Stimulated activated CD8-positive, alpha-beta memory T cell treated with anti-CD3 and anti-CD28 coated beads, Interleukin-12 subunit alpha, Interleukin-12 subunit beta, amount 100 ng/mL, for 1 hour (primary cell): ENCODE measurements around the gene PIP4K2A.
A peak's percentile ranks its signal among the peaks of the same experiment; 100 is the strongest.

Source experiments
- DNase-seq: peaks from one replicate; pipeline ENCODE4 v3.0.0-alpha.2; 2020; ENCODE audit warnings: low read depth

PIP4K2A gene

GRCh38 chr10:22618078-22618785, 96.1 kb downstream of the PIP4K2A start:
- DNase-seq, result no peak

DNA sequence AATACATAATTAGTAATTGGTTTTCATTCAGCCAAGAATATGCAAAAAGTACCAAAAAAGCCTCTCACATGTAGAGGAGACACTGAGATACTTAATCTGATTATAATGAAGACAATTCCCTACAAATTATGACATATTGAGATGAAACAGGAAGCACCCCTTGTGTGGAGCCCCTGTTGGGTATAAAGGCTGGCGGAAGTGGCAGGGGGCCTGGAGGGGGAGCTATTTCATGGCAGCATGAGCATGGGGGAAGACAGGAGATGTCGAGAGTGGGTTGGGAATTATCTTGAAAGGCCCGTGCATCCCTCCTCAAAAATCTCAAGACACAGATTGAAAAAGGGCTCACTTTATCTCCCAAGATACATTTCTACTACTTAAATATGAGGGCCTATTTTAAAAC, 96.9 kb downstream of the PIP4K2A start:
- no peak for DNase-seq

DNA sequence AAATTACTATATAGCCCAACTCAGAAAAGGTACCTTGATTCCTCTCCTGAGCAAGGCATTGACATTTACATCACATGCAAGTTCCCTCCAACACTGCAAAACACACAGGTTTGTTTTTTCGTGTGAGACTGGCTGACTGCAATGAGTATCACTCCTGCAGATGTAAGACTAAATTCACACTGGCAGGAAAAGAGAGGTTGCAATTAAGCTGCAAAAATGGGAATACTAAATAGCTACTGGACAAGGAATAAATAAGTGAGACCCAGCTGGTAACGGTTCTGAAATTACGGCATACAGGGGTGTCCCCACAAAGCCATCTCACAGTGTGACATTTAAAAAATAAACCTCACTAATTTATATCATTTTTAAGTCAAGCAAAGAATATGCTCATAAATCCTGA, 97.3 kb downstream of the PIP4K2A start:
- no peak for DNase-seq

GRCh38 chr10:22615819-22616499, 98.4 kb downstream of the PIP4K2A start:
- DNase-seq, result no peak

DNA sequence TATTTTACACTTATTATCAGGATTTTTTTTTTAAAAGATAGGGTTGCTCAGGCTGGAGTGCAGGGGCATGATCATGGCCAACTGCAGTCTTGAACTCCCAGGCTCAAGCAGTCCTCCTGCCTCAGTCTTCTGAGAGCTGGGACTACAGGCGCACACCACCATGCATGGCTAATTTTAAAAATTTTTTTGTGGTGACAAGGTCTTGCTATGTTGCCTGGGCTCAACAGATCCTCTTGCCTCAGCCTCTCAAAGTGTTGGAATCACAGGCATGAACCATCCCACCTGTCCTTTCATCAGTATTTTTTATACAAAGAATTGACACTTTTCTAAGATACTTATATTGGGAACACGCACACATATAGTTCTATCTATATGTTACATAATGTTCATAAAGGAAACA, 99.3 kb downstream of the PIP4K2A start:
- no peak for DNase-seq

DNA sequence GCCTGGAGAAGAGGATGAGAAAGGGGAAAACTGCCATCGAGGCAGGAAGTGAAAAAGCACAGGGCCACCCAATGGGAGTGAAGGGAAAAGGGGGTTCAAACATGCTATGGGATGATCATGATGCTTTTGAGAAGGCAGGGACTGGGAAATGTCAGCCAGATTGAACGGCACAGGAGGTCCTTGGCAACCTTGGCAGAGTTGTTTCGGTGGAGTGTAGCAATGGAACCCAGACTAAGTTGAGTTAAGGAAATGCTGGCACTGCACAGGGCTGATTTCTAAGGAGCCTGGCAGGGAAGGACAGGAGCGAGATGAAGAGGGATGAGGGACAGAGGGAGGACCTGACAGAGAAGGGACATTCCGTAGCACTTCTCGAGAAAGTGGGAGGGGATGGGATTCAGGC, 101.4 kb downstream of the PIP4K2A start:
- no peak for DNase-seq

- no peak for DNase-seq
These were observed 102.1 kb downstream of the PIP4K2A start for GRCh38 chr10:22612318-22612717.

DNA sequence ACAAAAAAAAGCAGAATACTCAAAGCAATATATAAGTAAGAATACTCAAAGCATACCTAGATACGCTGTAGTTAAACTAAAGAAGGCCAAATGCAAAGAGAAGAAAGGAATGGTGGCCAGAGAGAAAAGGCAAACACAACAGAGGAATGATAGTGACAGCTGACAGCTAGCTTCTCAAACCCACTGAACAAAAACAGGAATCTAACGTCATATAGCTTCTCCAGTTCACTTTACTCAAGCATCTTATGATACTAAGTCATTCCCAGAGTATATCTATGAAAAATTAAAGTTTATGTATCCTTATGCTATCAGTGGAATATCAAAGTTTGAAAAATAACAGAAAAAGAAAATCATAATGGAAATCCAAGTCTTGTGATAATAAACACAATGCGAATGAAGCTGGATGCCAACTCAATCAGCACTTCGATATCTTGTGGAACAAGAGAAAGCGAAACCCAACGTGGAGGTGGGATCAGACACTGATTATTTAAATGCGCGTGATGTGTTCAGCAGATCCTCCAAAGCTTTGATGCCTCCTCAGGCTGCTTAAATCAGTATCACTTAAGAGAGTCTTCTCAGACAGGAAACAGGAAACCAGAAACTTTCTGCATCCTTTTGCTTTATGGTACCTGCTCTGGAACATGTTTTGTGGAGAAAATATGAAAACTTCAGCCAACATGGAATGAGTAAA, 102.8 kb downstream of the PIP4K2A start:
- DNase-seq, result peak; percentile 54

GRCh38 chr10:22610610-22611009, 103.8 kb downstream of the PIP4K2A start:
- DNase-seq, result no peak

GRCh38 chr10:22609719-22610465, 104.5 kb downstream of the PIP4K2A start:
- no peak for DNase-seq

DNA sequence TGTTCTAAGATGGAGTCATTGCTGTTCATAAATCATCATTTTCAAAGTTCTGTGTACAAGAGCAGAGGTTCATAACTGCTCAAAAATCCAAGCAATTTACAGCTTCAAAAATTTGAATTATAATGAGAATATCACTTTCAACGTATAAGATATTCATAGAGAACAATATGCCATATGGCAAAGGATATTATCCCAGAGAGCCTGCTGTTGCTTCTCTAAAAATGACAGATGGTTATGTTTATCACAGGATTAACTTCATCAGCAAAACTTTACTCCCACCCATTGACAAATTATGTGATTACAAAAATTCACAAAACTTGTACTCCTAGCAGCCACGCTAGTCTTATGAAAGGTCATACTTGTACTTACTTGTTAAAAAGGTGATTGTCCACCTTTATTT, 105.1 kb downstream of the PIP4K2A start:
- DNase-seq, result no peak

DNA sequence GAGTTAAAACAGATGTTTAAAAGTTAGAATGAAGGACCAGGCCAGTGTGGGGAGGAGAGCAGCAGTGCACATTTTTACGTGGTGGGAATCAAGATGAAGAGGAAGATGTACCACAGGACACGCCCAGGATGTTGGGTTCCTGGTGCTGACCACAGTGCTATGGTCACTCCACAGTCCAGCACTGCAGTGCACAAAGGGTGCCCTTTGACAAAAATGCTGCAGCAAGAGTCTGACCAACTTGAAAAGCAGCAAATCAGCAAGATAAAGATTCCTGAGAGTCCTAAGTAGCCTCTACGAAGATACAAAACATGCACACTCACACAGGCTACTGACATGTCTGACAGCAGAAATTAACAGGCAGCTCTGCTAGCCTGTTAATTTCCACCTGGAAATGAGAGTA, 107.1 kb downstream of the PIP4K2A start:
- DNase-seq, result no peak

- DNase-seq, result no peak
These were observed 108.2 kb downstream of the PIP4K2A start for GRCh38 chr10:22606164-22606614.

GRCh38 chr10:22605168-22605567, 109.2 kb downstream of the PIP4K2A start:
- no peak for DNase-seq

DNA sequence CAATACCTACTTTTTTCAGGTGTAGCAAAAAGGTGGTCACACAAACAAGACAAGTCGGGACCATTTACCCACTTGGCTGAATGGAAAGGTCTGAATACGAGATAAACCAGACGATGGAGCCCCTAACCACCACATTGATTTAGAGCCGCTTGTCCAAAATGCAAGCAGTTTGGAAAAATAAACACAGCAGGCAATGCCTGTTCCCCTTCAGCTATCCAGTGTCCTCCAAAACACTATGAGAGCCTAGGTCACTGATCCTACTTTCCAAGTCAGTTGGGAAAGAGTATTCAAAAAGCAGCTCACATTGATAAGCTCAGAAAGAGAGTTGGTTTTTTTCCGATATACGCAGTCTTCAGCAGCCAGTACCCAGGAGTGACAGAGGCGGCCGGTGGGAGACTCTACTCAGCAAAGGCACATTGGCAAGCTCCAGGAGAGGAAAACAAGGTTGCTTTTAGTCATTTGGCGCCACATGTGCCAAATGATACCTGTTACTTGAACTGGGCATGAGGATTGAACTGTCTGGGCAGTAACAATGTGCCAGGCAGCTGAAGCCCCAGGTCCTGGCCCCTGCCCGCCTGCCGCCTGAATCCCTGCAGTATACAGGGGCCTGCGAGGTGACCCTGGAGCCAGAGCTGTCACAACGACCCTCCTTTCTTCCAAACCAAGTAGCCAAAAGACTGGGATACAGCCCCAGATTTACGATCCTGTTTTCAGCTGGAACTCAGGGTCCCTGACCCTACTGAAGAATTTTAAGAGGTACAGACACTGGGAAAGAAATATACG, 109.8 kb downstream of the PIP4K2A start:
- no peak for DNase-seq

- DNase-seq, result no peak
These were observed 110.8 kb downstream of the PIP4K2A start for GRCh38 chr10:22603581-22603980.

GRCh38 chr10:22601618-22602017, 112.8 kb downstream of the PIP4K2A start:
- DNase-seq, result no peak

- DNase-seq, result no peak
These were observed 114.6 kb downstream of the PIP4K2A start for GRCh38 chr10:22599636-22600228.

DNA sequence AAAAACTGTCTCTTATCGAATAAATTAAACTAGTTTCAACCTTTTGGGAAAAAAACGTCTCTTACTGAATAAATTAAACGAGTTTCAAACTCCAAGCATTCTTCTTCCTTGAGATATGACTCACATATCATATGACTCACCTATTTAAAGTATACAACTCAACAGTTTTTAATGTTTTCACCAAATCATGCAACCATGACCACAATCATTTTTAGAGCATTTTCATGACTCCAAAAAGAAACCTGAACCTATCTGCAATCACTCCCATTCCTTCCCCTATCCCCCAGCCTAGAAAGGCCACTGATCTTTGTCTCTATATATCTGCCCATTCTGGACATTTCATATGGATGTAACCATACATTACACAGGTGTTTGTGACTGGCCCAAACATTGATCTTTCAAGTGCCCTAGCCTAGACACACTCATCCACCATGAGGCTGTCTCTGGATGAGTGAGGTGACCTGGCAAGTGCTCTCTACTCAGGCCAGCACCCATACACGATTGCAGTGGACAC, 115.3 kb downstream of the PIP4K2A start:
- no peak for DNase-seq

DNA sequence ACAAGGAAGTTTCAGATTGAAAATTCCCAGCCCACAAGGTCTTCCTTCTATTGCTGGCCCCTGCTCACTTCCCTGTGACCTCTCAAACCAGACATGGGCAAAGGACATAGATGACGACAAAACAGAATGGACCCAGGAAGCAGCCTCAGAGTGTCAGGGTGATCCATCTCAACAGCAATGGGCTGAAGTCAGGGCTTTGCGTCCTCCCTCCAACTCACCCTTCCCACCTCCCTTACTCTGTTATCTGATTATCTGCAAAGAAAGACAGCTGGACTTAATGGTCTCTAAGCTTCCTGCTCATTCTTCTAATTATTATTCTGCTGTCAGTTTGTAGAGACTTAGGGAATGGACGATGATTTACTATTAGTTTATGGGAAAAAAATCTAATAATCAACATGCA, 115.9 kb downstream of the PIP4K2A start:
- no peak for DNase-seq

- DNase-seq, result no peak
These were observed 117.2 kb downstream of the PIP4K2A start for GRCh38 chr10:22597138-22597537.
